H1 (cell line): ENCODE results near the gene PI4KA. TPM values are rescaled to one million over a fixed set of nuclear protein-coding genes. Genes with fewer than 3 reads are reported as not detected.

Experiments
- CTCF ChIA-PET: fragments of 300-600 bp; sonication (Branson Sonifier 250); formaldehyde crosslinking; loops from one replicate; lab custom pipeline; 2021; ENCODE audit not compliant: partially characterized antibody; lab: Charles Lee
- POLR2A ChIA-PET: fragments of 300-600 bp; sonication (Branson Sonifier 250); formaldehyde crosslinking; loops from one replicate; lab custom pipeline; 2021; ENCODE audit warnings: inconsistent platforms; ENCODE audit not compliant: partially characterized antibody; lab: Charles Lee
- DNase-seq, 2 experiments: peaks; one replicate each; pipeline versions ENCODE4 v3.0.0 to v3.0.0-alpha.2; 2010 to 2022; ENCODE audit warnings: low spot score in 2 of 2, low read depth in 1 of 2, mixed read lengths in 1 of 2
- FAIRE-seq: peaks from 2 replicates; lab custom pipeline; 2011; peaks lifted over from hg19 to GRCh38; lab: Jason Lieb, UNC
- H2AFZ ChIP-seq: 2 replicates; pipeline ENCODE4 v1.8.1; 2012; ENCODE audit warnings: low read length, inconsistent platforms
- H2AK5ac ChIP-seq: 2 replicates; pipeline ENCODE4 v1.6.1; 2013; ENCODE audit warnings: low read depth, low read length
- H2BK120ac ChIP-seq: replicated peaks from 2 replicates; pipeline ENCODE3; 2013; ENCODE audit warnings: low read depth, low read length, inconsistent platforms
- H2BK12ac ChIP-seq: 2 replicates; pipeline ENCODE4 v1.6.1; 2013; ENCODE audit warnings: low read depth, low read length
- H2BK15ac ChIP-seq: 2 replicates; pipeline ENCODE4 v1.6.1; 2013; ENCODE audit warnings: low read length
- H2BK20ac ChIP-seq: 2 replicates; pipeline ENCODE4 v1.6.1; 2013; ENCODE audit warnings: low read length
- H2BK5ac ChIP-seq: 2 replicates; pipeline ENCODE4 v1.6.1; 2013; ENCODE audit warnings: low read depth, low read length
- H3K14ac ChIP-seq: 2 replicates; pipeline ENCODE4 v1.6.1; 2013; ENCODE audit warnings: inconsistent platforms; ENCODE audit not compliant: insufficient read length
- H3K18ac ChIP-seq: 2 replicates; pipeline ENCODE4 v1.6.1; 2013; ENCODE audit warnings: low read length; ENCODE audit errors: extremely low read depth
- H3K23ac ChIP-seq: 2 replicates; pipeline ENCODE4 v1.6.1; 2013; ENCODE audit warnings: inconsistent platforms; ENCODE audit not compliant: insufficient read length
- H3K23me2 ChIP-seq: 2 replicates; pipeline ENCODE4 v1.6.1; 2013; ENCODE audit warnings: low read depth, low read length
- H3K27ac ChIP-seq: 2 replicates; pipeline ENCODE4 v1.6.1; 2011; ENCODE audit warnings: low read depth, low read length, inconsistent platforms
- H3K27me3 ChIP-seq, 4 experiments: replicated peaks in 1 of 4; 1 replicate in 1 of 4; 2 replicates in 3 of 4; pipeline versions ENCODE4 v1.6.1 to v1.8.1; 2011 to 2013; ENCODE audit warnings: low read length in 3 of 4, mild to moderate bottlenecking in 3 of 4, inconsistent platforms in 2 of 4, mixed read lengths in 2 of 4, moderate library complexity in 1 of 4; ENCODE audit not compliant: control insufficient read depth in 3 of 4, insufficient read depth in 3 of 4; ENCODE audit errors: extremely low read depth in 1 of 4
- H3K36me3 ChIP-seq, 4 experiments: 2 replicates each; pipeline versions ENCODE4 v1.6.1 to v1.8.1; 2011 to 2013; ENCODE audit warnings: mild to moderate bottlenecking in 4 of 4, low read length in 3 of 4, moderate library complexity in 2 of 4, control low read depth in 1 of 4, inconsistent platforms in 1 of 4; ENCODE audit not compliant: insufficient read depth in 4 of 4, control insufficient read depth in 2 of 4
- H3K4ac ChIP-seq: replicated peaks from 2 replicates; pipeline ENCODE3; 2013; ENCODE audit warnings: low read length, low read depth, mixed read lengths, inconsistent platforms; ENCODE audit not compliant: insufficient read length
- H3K4me1 ChIP-seq, 4 experiments: replicated peaks in 1 of 4; 1 replicate in 1 of 4; 2 replicates in 3 of 4; pipeline versions ENCODE4 v1.6.1 to v1.8.1; 2011 to 2013; ENCODE audit warnings: low read length in 3 of 4, inconsistent platforms in 2 of 4, mixed read lengths in 1 of 4; ENCODE audit not compliant: insufficient read depth in 4 of 4, control insufficient read depth in 3 of 4
- H3K4me2 ChIP-seq, 2 experiments: 2 replicates each; pipeline versions ENCODE4 v1.6.1 to v1.8.1; 2011 to 2013; ENCODE audit warnings: low read depth in 2 of 2, low read length in 2 of 2, control low read depth in 1 of 2, inconsistent platforms in 1 of 2, mild to moderate bottlenecking in 1 of 2; ENCODE audit not compliant: insufficient read depth in 1 of 2
- H3K4me3 ChIP-seq, 4 experiments: fragments of 200-600, 300-600 bp in 1 of 4; sonication (generic), shearing (Covaris generic), sonication (Bioruptor Twin) in 1 of 4; 2 replicates each; pipeline versions ENCODE4 v1.5.1 to v1.8.1; 2011 to 2016; ENCODE audit warnings: low read length in 4 of 4, low read depth in 3 of 4, control low read depth in 2 of 4, inconsistent platforms in 2 of 4, mild to moderate bottlenecking in 2 of 4, mixed read lengths in 1 of 4, moderate library complexity in 1 of 4; ENCODE audit not compliant: insufficient read depth in 2 of 4; ENCODE audit errors: extremely low read depth in 1 of 4
- H3K56ac ChIP-seq: replicated peaks from 2 replicates; pipeline ENCODE3; 2013; ENCODE audit warnings: low read depth, mild to moderate bottlenecking, mixed read lengths, low read length, inconsistent platforms; ENCODE audit not compliant: insufficient read length
- H3K79me1 ChIP-seq: 2 replicates; pipeline ENCODE4 v1.6.1; 2013; ENCODE audit warnings: low read depth, low read length, control low read depth
- H3K79me2 ChIP-seq, 2 experiments: 2 replicates each; pipeline versions ENCODE4 v1.6.1 to v1.8.1; 2012 to 2013; ENCODE audit warnings: low read length in 2 of 2, mild to moderate bottlenecking in 2 of 2, inconsistent platforms in 1 of 2; ENCODE audit not compliant: insufficient read depth in 2 of 2, control insufficient read depth in 1 of 2
- H3K9ac ChIP-seq, 4 experiments: replicated peaks in 1 of 4; 1 replicate in 1 of 4; 2 replicates in 3 of 4; pipeline versions ENCODE4 v1.6.1 to v1.8.1; 2011 to 2013; ENCODE audit warnings: low read depth in 3 of 4, low read length in 3 of 4, control low read depth in 2 of 4, mild to moderate bottlenecking in 2 of 4, moderate library complexity in 2 of 4, inconsistent platforms in 1 of 4; ENCODE audit errors: extremely low read depth in 1 of 4
- H3K9me3 ChIP-seq, 2 experiments: 2 replicates each; pipeline versions ENCODE4 v1.6.1 to v1.8.1; 2012 to 2013; ENCODE audit warnings: mild to moderate bottlenecking in 2 of 2, moderate library complexity in 2 of 2, control low read depth in 1 of 2, inconsistent platforms in 1 of 2, low read depth in 1 of 2, low read length in 1 of 2, mixed read lengths in 1 of 2; ENCODE audit not compliant: insufficient read depth in 2 of 2
- H4K20me1 ChIP-seq, 2 experiments: replicated peaks in 1 of 2; 2 replicates each; pipeline versions ENCODE3 to v1.8.1; 2011 to 2013; ENCODE audit warnings: inconsistent platforms in 2 of 2, low read length in 2 of 2, mild to moderate bottlenecking in 1 of 2; ENCODE audit not compliant: insufficient read depth in 2 of 2, control insufficient read depth in 1 of 2
- H4K5ac ChIP-seq: 2 replicates; pipeline ENCODE4 v1.6.1; 2013; ENCODE audit warnings: low read length, low read depth, mixed read lengths, inconsistent platforms; ENCODE audit not compliant: insufficient read length
- H4K8ac ChIP-seq: 2 replicates; pipeline ENCODE4 v1.8.0; 2013; ENCODE audit warnings: mild to moderate bottlenecking, moderate library complexity, low read length, inconsistent platforms; ENCODE audit not compliant: insufficient read depth; ENCODE audit errors: extremely low read depth
- H4K91ac ChIP-seq: replicated peaks from 2 replicates; pipeline ENCODE3; 2013; ENCODE audit warnings: low read length, mixed read lengths, inconsistent platforms; ENCODE audit not compliant: insufficient read length
- EP300 ChIP-seq, 2 experiments: IDR thresholded peaks; 1 replicate in 1 of 2; 2 replicates in 1 of 2; pipeline ENCODE4 v1.6.1; 2011 to 2012; ENCODE audit warnings: low read depth in 2 of 2, low read length in 2 of 2, mild to moderate bottlenecking in 2 of 2, borderline replicate concordance in 1 of 2, inconsistent platforms in 1 of 2, moderate library complexity in 1 of 2
- GABPA ChIP-seq: IDR thresholded peaks from 2 replicates; pipeline ENCODE4 v1.6.1; 2011; ENCODE audit warnings: mild to moderate bottlenecking, low read length, moderate library complexity, borderline replicate concordance; ENCODE audit not compliant: insufficient read depth
- GTF2F1 ChIP-seq: IDR thresholded peaks from 2 replicates; pipeline ENCODE4 v1.6.1; 2012; ENCODE audit warnings: low read depth, low read length, improper control_type of control experiment, borderline replicate concordance
- JUN ChIP-seq: IDR thresholded peaks from 2 replicates; pipeline ENCODE4 v1.6.1; 2011; ENCODE audit warnings: low read depth, mild to moderate bottlenecking, improper control_type of control experiment, low read length
- KDM4A ChIP-seq: IDR thresholded peaks from one replicate; pipeline ENCODE4 v1.7.1; 2012; ENCODE audit warnings: low read depth, mild to moderate bottlenecking, moderate library complexity, low read length, inconsistent platforms; ENCODE audit not compliant: severe bottlenecking
- RNF2 ChIP-seq: fragments of 200-900, 300-1000 bp; sonication (generic); IDR thresholded peaks from 2 replicates; pipeline ENCODE4 v1.7.1; 2016; ENCODE audit warnings: borderline replicate concordance, low read depth, mild to moderate bottlenecking, antibody characterized with exemption, low read length; ENCODE audit not compliant: poor library complexity, severe bottlenecking; ENCODE audit errors: missing control alignments
- SIX5 ChIP-seq: IDR thresholded peaks from 2 replicates; pipeline ENCODE4 v1.6.1; 2011; ENCODE audit warnings: mild to moderate bottlenecking, low read depth, low read length
- TCF12 ChIP-seq: IDR thresholded peaks from 2 replicates; pipeline ENCODE4 v1.6.1; 2011; ENCODE audit warnings: low read depth, mild to moderate bottlenecking, low read length
- ZNF274 ChIP-seq: IDR thresholded peaks from 2 replicates; pipeline ENCODE4 v1.7.0; 2012; ENCODE audit warnings: low read length, borderline replicate concordance; ENCODE audit errors: extremely low read depth
- WGBS, 2 experiments: shearing (Covaris generic) in 1 of 2; methylation state at CpG; one replicate each; pipeline versions ENCODE4 v1.1.6 to v1.1.7; 2013 to 2015; ENCODE audit warnings: low lambda C conversion rate in 2 of 2, mixed read lengths in 2 of 2, inconsistent platforms in 1 of 2, low coverage in 1 of 2, missing lambda C conversion rate in 1 of 2; ENCODE audit not compliant: insufficient replicate concordance in 2 of 2, insufficient coverage in 1 of 2, insufficient read length in 1 of 2; ENCODE audit errors: extremely low coverage in 1 of 2, missing lambda C conversion rate in 1 of 2; 5-methylcytosine and 5-hydroxymethylcytosine counted together
- polyA plus RNA-seq, 7 experiments: library from polyadenylated mRNA; depleted of rRNA in 3 of 7; stranded (reverse) in 5 of 7; unstranded in 2 of 7; fragments of >200 nt in 5 of 7; fragments of 200-250 nt in 2 of 7; gene quantifications; 1 replicate in 5 of 7; 2 replicates in 1 of 7; 4 replicates in 1 of 7; pipeline versions ENCODE4 v1.2.1 to v1.2.3, GENCODE V29; 2011 to 2013; ENCODE audit warnings: missing spikeins in 2 of 7, mixed read lengths in 2 of 7
- total RNA-seq: library from RNA; stranded (reverse); fragmentation: NEBNext Ultra II Directional; extraction: Animal tissue kit (Norgen Biotek cat#: 25700); gene quantifications from 2 replicates; pipeline ENCODE4 v1.2.1, GENCODE V29; 2021
- TF ChIP-seq, protein P1 (sequence below): IDR thresholded peaks from 2 replicates; pipeline ENCODE4 v1.6.1; 2011; ENCODE audit warnings: low read length, improper control_type of control experiment

Gene PI4KA
- total and polyA plus RNA-seq, 2 of the 8 experiments (the other 6 are each of a cell fraction or from before 2014, with no cell fraction given): 22.5 to 37.7 TPM

DNA sequence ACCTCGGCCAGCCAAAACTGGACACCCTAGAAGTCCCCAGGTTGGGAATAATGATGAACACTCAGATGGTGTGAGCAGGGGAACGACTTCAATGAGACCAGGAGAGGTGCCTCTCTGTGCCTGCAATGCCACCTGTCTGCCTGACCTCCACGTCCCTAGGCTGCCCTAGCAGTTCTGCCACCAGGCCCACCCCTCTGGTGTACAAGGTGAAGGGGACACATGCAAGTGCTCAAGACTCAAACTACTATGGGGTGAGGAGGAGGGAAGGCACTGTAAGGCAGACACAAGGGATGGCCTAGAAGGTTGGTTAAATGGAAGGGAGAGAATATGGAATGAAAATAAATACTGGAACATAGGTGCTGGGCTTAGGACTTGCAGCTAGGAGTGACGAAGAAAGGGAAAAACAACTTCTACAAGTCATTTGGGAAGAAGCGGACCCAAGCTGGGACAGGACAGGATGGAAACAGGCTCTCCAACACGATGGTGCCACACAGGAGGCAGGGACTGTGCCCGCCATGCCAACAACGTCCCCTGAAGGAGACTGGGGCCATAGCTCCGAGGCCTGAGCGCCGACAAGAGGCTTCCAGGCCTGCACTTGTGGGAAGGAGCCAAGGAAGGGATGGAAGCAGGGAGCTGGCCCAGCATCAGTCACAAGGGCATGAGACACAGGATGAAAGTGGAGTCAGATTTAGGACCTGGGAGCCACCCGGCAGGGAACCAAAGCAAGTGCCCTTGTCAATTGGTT, 66.2 kb downstream of the PI4KA start:
- Histone ChIP-seq H4K20me1 (no peaks in the 10 kb centered on the region), H3K23ac (no peak overlapping the region), H4K8ac (no peak overlapping the region), H3K27me3 (no peaks in the 10 kb centered on the region), H3K18ac (no peak overlapping the region), H2BK5ac (peak overlapping the region; percentile 5; the same call in 1 of the 2 replicates), H3K27ac (no peak overlapping the region), H2AFZ (no peak overlapping the region), H3K23me2 (no peaks in the 10 kb centered on the region), H3K79me1 (no peaks in the 10 kb centered on the region), H2BK15ac (no peak overlapping the region), H2AK5ac (no peak overlapping the region), H3K14ac (no peak overlapping the region), H4K91ac (no peak overlapping the region), H3K79me2 (no peaks in the 10 kb centered on the region), H3K4ac (no peak overlapping the region), H2BK20ac (no peak overlapping the region), H3K9ac (no peak overlapping the region), H4K5ac (no peak overlapping the region), H3K4me1 (no peaks in the 10 kb centered on the region), H3K56ac (no peak overlapping the region), H3K4me3 (no peak overlapping the region), H3K4me2 (no peak overlapping the region), H3K9me3 (no peaks in the 10 kb centered on the region), H2BK120ac (no peak overlapping the region), H2BK12ac (no peak overlapping the region), H3K36me3 (0 out of 8 replicates have a peak, but pooled peaks cover 0 to 3% (median 0%) of the 10 kb centered on the region in 4 experiments)
- POLR2A ChIA-PET: interaction anchor here (0.6 kb wide), 1 partner anchor 60 kb away, joined by 3 read pairs; no protein-coding TSS in a partner anchor
- WGBS, 2 experiments: 87% methylated on average over 12 of the region's 12 CpGs; no CpG with 5 or more reads in 1 of the 2 experiments
- FAIRE-seq (no peak), DNase-seq (no peak)
- CTCF ChIA-PET: interaction anchor here (3.8 kb wide), 1 partner anchor 9 kb away, joined by 26 read pairs; no protein-coding TSS in a partner anchor
- TF ChIP-seq SIX5: no peak
- TF ChIP-seq, protein P1, sequence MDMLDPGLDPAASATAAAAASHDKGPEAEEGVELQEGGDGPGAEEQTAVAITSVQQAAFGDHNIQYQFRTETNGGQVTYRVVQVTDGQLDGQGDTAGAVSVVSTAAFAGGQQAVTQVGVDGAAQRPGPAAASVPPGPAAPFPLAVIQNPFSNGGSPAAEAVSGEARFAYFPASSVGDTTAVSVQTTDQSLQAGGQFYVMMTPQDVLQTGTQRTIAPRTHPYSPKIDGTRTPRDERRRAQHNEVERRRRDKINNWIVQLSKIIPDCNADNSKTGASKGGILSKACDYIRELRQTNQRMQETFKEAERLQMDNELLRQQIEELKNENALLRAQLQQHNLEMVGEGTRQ: no peak
- no peak for TF ChIP-seq TCF12
- no peak for TF ChIP-seq EP300 (IDR thresholded peaks at IDR 0.05; ENCODE audit: borderline replicate concordance in 1 of 2, low read depth in 2 of 2, low read length in 2 of 2)
- TF ChIP-seq ZNF274: no peak
- TF ChIP-seq GABPA: no peak
- no peak for TF ChIP-seq RNF2
- no peak for TF ChIP-seq JUN
- no peak for TF ChIP-seq KDM4A
- no peak for TF ChIP-seq GTF2F1
